DND-41 (cell line): ENCODE data around the gene PRKAG2.

Experiments
- ATAC-seq: fragments of 200-7000 bp; cut with Tn5 transposase; 3 replicates; pipeline ENCODE4 v1.9.1; 2021; ENCODE audit warnings: low read depth; ENCODE audit not compliant: insufficient read depth
- DNase-seq: peaks from one replicate; pipeline ENCODE4 v3.0.0-alpha.2; 2020
- H2AFZ ChIP-seq: 2 replicates; pipeline ENCODE4 v1.6.0; 2012; ENCODE audit warnings: low read depth, low read length
- H3K27ac ChIP-seq: 2 replicates; pipeline ENCODE4 v1.5.1; 2012; ENCODE audit warnings: low read length, inconsistent platforms
- H3K27me3 ChIP-seq: fragments of 200-600 bp; sonication (generic); 2 replicates; pipeline ENCODE4 v1.6.0; 2012; ENCODE audit warnings: low read length, mild to moderate bottlenecking, inconsistent platforms; ENCODE audit not compliant: insufficient read depth, poor library complexity
- H3K36me3 ChIP-seq: 2 replicates; pipeline ENCODE4 v1.5.1; 2012; ENCODE audit warnings: low read length, inconsistent platforms; ENCODE audit not compliant: insufficient read depth
- H3K4me1 ChIP-seq: 2 replicates; pipeline ENCODE4 v1.5.1; 2012; ENCODE audit warnings: mild to moderate bottlenecking, low read length; ENCODE audit not compliant: insufficient read depth
- H3K4me2 ChIP-seq: 2 replicates; pipeline ENCODE4 v1.6.0; 2012; ENCODE audit warnings: mild to moderate bottlenecking, moderate library complexity, low read length, inconsistent platforms; ENCODE audit not compliant: insufficient read depth
- H3K4me3 ChIP-seq, 2 experiments: fragments of 200-600 bp in 1 of 2; shearing (Covaris generic) in 1 of 2; 2 replicates each; pipeline ENCODE4 v1.5.1; 2012 to 2016; ENCODE audit warnings: inconsistent platforms in 2 of 2, low read length in 2 of 2, mild to moderate bottlenecking in 2 of 2, low read depth in 1 of 2, moderate library complexity in 1 of 2
- H3K79me2 ChIP-seq: 2 replicates; pipeline ENCODE4 v1.6.0; 2012; ENCODE audit warnings: low read length, inconsistent platforms; ENCODE audit not compliant: insufficient read depth
- H3K9ac ChIP-seq: 2 replicates; pipeline ENCODE4 v1.6.0; 2012; ENCODE audit warnings: low read depth, mild to moderate bottlenecking, inconsistent platforms, low read length, moderate library complexity
- H3K9me3 ChIP-seq: 2 replicates; pipeline ENCODE4 v1.5.1; 2012; ENCODE audit warnings: low read length, moderate library complexity, mild to moderate bottlenecking, inconsistent platforms; ENCODE audit not compliant: insufficient read depth, severe bottlenecking
- H4K20me1 ChIP-seq: 2 replicates; pipeline ENCODE4 v1.6.0; 2012; ENCODE audit warnings: low read length; ENCODE audit not compliant: insufficient read depth
- EZH2 ChIP-seq: IDR thresholded peaks from 3 replicates; pipeline ENCODE4 v1.6.1; 2012; ENCODE audit warnings: borderline replicate concordance, low read depth, mild to moderate bottlenecking, moderate library complexity, low read length, inconsistent platforms; ENCODE audit not compliant: severe bottlenecking
- TF ChIP-seq, protein P1 (sequence below): IDR thresholded peaks from 2 replicates; pipeline ENCODE4 v1.5.1; 2012; ENCODE audit warnings: borderline replicate concordance, low read length, moderate library complexity, mild to moderate bottlenecking; ENCODE audit not compliant: poor library complexity, severe bottlenecking; ENCODE audit errors: extremely low read depth

The PRKAG2 gene

GRCh38 chr7:151822541-151823181 is 54.3 kb downstream of the PRKAG2 start:
- no peak overlapping the region for H3K4me2 ChIP-seq
- H3K4me3 ChIP-seq: no peak overlapping the region
- H3K4me1 ChIP-seq: no peaks in the 10 kb centered on the region
- no peaks in the 10 kb centered on the region for H3K79me2 ChIP-seq
- DNase-seq: no peak
- H3K9me3 ChIP-seq: no peaks in the 10 kb centered on the region
- no peak overlapping the region for H3K27ac ChIP-seq
- TF ChIP-seq, protein P1, sequence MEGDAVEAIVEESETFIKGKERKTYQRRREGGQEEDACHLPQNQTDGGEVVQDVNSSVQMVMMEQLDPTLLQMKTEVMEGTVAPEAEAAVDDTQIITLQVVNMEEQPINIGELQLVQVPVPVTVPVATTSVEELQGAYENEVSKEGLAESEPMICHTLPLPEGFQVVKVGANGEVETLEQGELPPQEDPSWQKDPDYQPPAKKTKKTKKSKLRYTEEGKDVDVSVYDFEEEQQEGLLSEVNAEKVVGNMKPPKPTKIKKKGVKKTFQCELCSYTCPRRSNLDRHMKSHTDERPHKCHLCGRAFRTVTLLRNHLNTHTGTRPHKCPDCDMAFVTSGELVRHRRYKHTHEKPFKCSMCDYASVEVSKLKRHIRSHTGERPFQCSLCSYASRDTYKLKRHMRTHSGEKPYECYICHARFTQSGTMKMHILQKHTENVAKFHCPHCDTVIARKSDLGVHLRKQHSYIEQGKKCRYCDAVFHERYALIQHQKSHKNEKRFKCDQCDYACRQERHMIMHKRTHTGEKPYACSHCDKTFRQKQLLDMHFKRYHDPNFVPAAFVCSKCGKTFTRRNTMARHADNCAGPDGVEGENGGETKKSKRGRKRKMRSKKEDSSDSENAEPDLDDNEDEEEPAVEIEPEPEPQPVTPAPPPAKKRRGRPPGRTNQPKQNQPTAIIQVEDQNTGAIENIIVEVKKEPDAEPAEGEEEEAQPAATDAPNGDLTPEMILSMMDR: no peak
- no peaks in the 10 kb centered on the region; the same call in 1 of the 2 replicates for H4K20me1 ChIP-seq
- ATAC-seq: no peak
- H2AFZ ChIP-seq: no peak overlapping the region
- peaks cover 31% of the 10 kb centered on the region for H3K27me3 ChIP-seq
- H3K36me3 ChIP-seq: no peaks in the 10 kb centered on the region
- H3K9ac ChIP-seq: no peak overlapping the region

DNA sequence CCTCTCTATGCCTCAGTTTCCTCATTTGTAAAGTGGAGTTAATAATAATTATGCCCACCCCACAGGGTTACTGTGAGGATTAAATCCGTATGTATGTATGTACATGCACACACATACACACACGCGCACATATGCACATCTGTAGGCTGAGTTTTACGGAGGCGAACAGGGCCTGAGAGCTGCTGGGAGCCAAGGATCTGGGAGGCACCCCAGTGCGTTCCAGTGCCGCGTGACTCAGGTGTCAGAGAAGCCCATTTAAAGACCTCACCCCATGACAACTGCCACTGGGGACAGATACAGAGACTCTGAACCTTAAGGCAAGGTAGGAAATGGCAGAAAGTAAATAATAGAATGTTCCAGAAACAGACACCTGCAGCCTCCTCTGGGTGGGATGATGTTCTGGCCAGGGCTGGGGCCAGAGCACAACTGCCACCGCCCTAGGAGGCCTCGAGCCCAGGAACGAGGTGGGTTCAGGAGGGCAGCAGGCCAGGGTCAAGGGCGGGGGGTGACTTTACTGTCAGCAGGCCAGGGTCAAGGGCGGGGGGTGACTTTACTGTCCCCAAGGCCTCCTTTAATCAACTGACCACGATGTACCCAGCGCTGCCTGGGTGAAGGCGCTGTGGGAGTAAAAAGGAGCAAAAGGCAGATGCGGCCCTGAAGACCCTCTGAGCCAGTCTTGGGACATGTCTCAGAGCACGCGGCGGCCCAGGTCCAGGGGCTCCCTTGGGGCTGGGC is 54.9 kb downstream of the PRKAG2 start:
- no peaks in the 10 kb centered on the region for H3K9me3 ChIP-seq
- H4K20me1 ChIP-seq: no peaks in the 10 kb centered on the region; the same call in 1 of the 2 replicates
- ATAC-seq: no peak
- H3K27me3 ChIP-seq: peaks cover 31% of the 10 kb centered on the region
- no peaks in the 10 kb centered on the region for H3K79me2 ChIP-seq
- no peak for DNase-seq
- H3K9ac ChIP-seq: no peak overlapping the region
- H3K4me2 ChIP-seq: no peak overlapping the region
- no peak overlapping the region for H3K27ac ChIP-seq
- H3K4me3 ChIP-seq: no peak overlapping the region
- H2AFZ ChIP-seq: no peak overlapping the region
- H3K4me1 ChIP-seq: no peaks in the 10 kb centered on the region
- no peak for TF ChIP-seq EZH2
- TF ChIP-seq, protein P1: no peak
- no peaks in the 10 kb centered on the region for H3K36me3 ChIP-seq

DNA sequence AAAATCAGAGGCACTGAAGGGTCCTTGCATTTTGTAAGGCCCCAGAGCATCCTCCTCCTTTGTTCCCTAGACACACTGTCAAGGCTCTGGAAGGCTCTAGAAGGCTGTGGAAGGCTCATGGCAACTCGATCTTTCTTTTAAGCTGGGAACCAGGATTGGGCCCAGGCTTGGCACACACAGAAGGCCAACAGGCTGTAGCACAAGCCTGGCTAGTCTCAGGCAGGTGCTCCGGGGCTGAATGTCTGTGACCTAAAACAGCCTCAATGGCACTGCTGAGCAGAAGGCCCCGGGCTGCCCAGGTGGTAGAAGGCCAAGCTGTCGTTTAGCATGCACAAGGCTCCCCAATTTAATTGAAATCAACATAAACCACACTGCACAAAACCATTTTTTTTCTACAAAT is 55.7 kb downstream of the PRKAG2 start:
- Histone ChIP-seq H3K4me3 (no peak overlapping the region), H4K20me1 (no peaks in the 10 kb centered on the region; the same call in 1 of the 2 replicates), H3K9me3 (no peaks in the 10 kb centered on the region), H3K4me2 (no peak overlapping the region), H3K36me3 (no peaks in the 10 kb centered on the region), H3K4me1 (no peaks in the 10 kb centered on the region), H2AFZ (no peak overlapping the region), H3K9ac (no peak overlapping the region), H3K27ac (no peak overlapping the region), H3K27me3 (peaks cover 31% of the 10 kb centered on the region), H3K79me2 (no peaks in the 10 kb centered on the region)
- no peak for DNase-seq
- ATAC-seq: no peak
- TF ChIP-seq EZH2: no peak
- TF ChIP-seq, protein P1: no peak
